LoVo (cell line): ENCODE measurements around the gene MYL11.

ENCODE experiments used
- DNase-seq: peaks from one replicate; pipeline ENCODE4 v3.0.0-alpha.2; 2016; ENCODE audit warnings: low spot score

The MYL11 gene

GRCh38 chr16:30354423-30355143, 20.0 kb upstream of the MYL11 start:
- DNase-seq: no peak

GRCh38 chr16:30355144-30355953, 19.3 kb upstream of the MYL11 start, which contains the start of gene CD2BP2:
TSS of gene CD2BP2 (minus strand) at chr16:30355308. CDS start at chr16:30354681, 627 bp downstream.
- DNase-seq: peak; percentile 98

- DNase-seq: no peak
These were observed 18.7 kb upstream of the MYL11 start for GRCh38 chr16:30355954-30356308.

- no peak for DNase-seq
These were observed 18.1 kb upstream of the MYL11 start for GRCh38 chr16:30356401-30357084.

- no peak for DNase-seq
These were observed 17.4 kb upstream of the MYL11 start for GRCh38 chr16:30357085-30357714.

GRCh38 chr16:30357715-30358576, 16.7 kb upstream of the MYL11 start:
- no peak for DNase-seq

GRCh38 chr16:30358577-30358936, 16.0 kb upstream of the MYL11 start:
- DNase-seq: no peak

GRCh38 chr16:30358990-30359870, 15.4 kb upstream of the MYL11 start:
- no peak for DNase-seq

GRCh38 chr16:30359871-30360170, 14.8 kb upstream of the MYL11 start:
- DNase-seq: no peak

- no peak for DNase-seq
These were observed 13.4 kb upstream of the MYL11 start for GRCh38 chr16:30361180-30361579.

GRCh38 chr16:30365200-30365599, 9.4 kb upstream of the MYL11 start:
- no peak for DNase-seq

GRCh38 chr16:30366511-30366910, 8.1 kb upstream of the MYL11 start:
- DNase-seq: no peak

GRCh38 chr16:30367349-30368009, 7.1 kb upstream of the MYL11 start:
- no peak for DNase-seq

GRCh38 chr16:30368122-30368791, 6.3 kb upstream of the MYL11 start:
- no peak for DNase-seq

- DNase-seq: no peak
These were observed 5.9 kb upstream of the MYL11 start for GRCh38 chr16:30368792-30369090.

- no peak for DNase-seq
These were observed 5.3 kb upstream of the MYL11 start for GRCh38 chr16:30369091-30369937.

- DNase-seq: no peak
These were observed 4.6 kb upstream of the MYL11 start for GRCh38 chr16:30369938-30370455.

- DNase-seq: peak; percentile 99
These were observed 4.0 kb upstream of the MYL11 start, which contains the start of gene TBC1D10B for GRCh38 chr16:30370456-30371247. TSS of gene TBC1D10B (minus strand) at chr16:30370494. CDS start at chr16:30370183, 311 bp downstream.
